GM19023 (cell line): ENCODE measurements around the gene CHRM4.

Experiments used
- ATAC-seq: cut with Tn5 transposase; IDR thresholded peaks from one replicate; pipeline ENCODE4 v1.9.1; 2021; ENCODE audit warnings: mild to moderate bottlenecking, moderate library complexity; ENCODE audit not compliant: unreplicated experiment

CHRM4 gene

GRCh38 chr11:46391578-46392420 is at the start of gene CHRM4:
CHRM4 (minus strand) TSS chr11:46391776; CDS start chr11:46386557, 5,219 bp downstream.
- ATAC-seq: no peak

- no peak for ATAC-seq
Measured at GRCh38 chr11:46438211-46438610, 46.6 kb upstream of the CHRM4 start.

GRCh38 chr11:46437122-46437689 is 45.6 kb upstream of the CHRM4 start:
- no peak for ATAC-seq

- ATAC-seq: no peak
Measured at GRCh38 chr11:46436113-46436512, 44.5 kb upstream of the CHRM4 start.

GRCh38 chr11:46435679-46436078 is 44.1 kb upstream of the CHRM4 start:
- no peak for ATAC-seq

- ATAC-seq: no peak
Measured at GRCh38 chr11:46431211-46431610, 39.6 kb upstream of the CHRM4 start.

GRCh38 chr11:46429717-46430116 is 38.1 kb upstream of the CHRM4 start:
- ATAC-seq: no peak

GRCh38 chr11:46427364-46427763 is 35.8 kb upstream of the CHRM4 start:
- no peak for ATAC-seq

GRCh38 chr11:46426233-46426991 is 34.8 kb upstream of the CHRM4 start:
- ATAC-seq: no peak

- no peak for ATAC-seq
Measured at GRCh38 chr11:46422588-46422987, 31.0 kb upstream of the CHRM4 start.

- no peak for ATAC-seq
Measured at GRCh38 chr11:46421257-46421880, 29.8 kb upstream of the CHRM4 start.

- no peak for ATAC-seq
Measured at GRCh38 chr11:46420513-46420912, 28.9 kb upstream of the CHRM4 start.

- no peak for ATAC-seq
Measured at GRCh38 chr11:46418751-46419150, 27.2 kb upstream of the CHRM4 start.

GRCh38 chr11:46417711-46418110 is 26.1 kb upstream of the CHRM4 start:
- no peak for ATAC-seq

GRCh38 chr11:46414879-46415278 is 23.3 kb upstream of the CHRM4 start:
- ATAC-seq: no peak

GRCh38 chr11:46414466-46414796 is 22.9 kb upstream of the CHRM4 start:
- no peak for ATAC-seq

- no peak for ATAC-seq
Measured at GRCh38 chr11:46413760-46414465, 22.3 kb upstream of the CHRM4 start.

- ATAC-seq: no peak
Measured at GRCh38 chr11:46410021-46410420, 18.4 kb upstream of the CHRM4 start.

GRCh38 chr11:46408407-46408986 is 16.9 kb upstream of the CHRM4 start:
- ATAC-seq: no peak

GRCh38 chr11:46407635-46408034 is 16.1 kb upstream of the CHRM4 start:
- no peak for ATAC-seq
